Uterus (tissue), 4 donors: ENCODE data around the gene ADGRG4. TPM values are rescaled to one million over a fixed set of nuclear protein-coding genes. Genes with fewer than 3 reads are reported as not detected.

Experiments
- DNase-seq, 2 donors: peaks; one replicate each; pipeline ENCODE4 v3.0.0-alpha.2; 2019 to 2020
- H3K27ac ChIP-seq, 2 donors: fragments of 200-600 bp; sonication (generic); 1 replicate in 1 of 2; 2 replicates in 1 of 2; pipeline ENCODE4 v1.5.1; 2016 to 2018
- H3K27me3 ChIP-seq, 2 donors: fragments of 200-600 bp; sonication (generic); one replicate each; pipeline ENCODE4 v1.5.1; 2018 to 2019; ENCODE audit warnings: control low read depth in 1 of 2
- H3K36me3 ChIP-seq, 2 donors: fragments of 200-600 bp; sonication (generic); one replicate each; pipeline ENCODE4 v1.5.1; 2019; ENCODE audit warnings: control low read depth in 1 of 2
- H3K4me1 ChIP-seq, 2 donors: fragments of 200-600 bp; sonication (generic); one replicate each; pipeline ENCODE4 v1.5.1; 2018 to 2019; ENCODE audit warnings: control low read depth in 1 of 2
- H3K4me3 ChIP-seq, 2 donors: fragments of 200-600 bp; sonication (generic); 1 replicate in 1 of 2; 2 replicates in 1 of 2; pipeline ENCODE4 v1.5.1; 2018 to 2019; ENCODE audit warnings: mild to moderate bottlenecking in 1 of 2
- H3K9me3 ChIP-seq, 2 donors: fragments of 200-600 bp; sonication (generic); one replicate each; pipeline ENCODE4 v1.5.1; 2019; ENCODE audit warnings: control low read depth in 1 of 2
- CTCF ChIP-seq, 4 experiments: fragments of 200-600 bp in 2 of 4; fragments of 450-650 bp in 2 of 4; sonication (generic) in 2 of 4; IDR thresholded peaks; one replicate each; pipeline ENCODE4 v1.5.1; 2016 to 2019; ENCODE audit warnings: antibody characterized with exemption in 4 of 4, mild to moderate bottlenecking in 2 of 4, moderate library complexity in 1 of 4
- POLR2A ChIP-seq, 2 donors: fragments of 450-650 bp; IDR thresholded peaks; one replicate each; pipeline ENCODE4 v1.6.1; 2016; ENCODE audit warnings: antibody characterized with exemption in 2 of 2, mild to moderate bottlenecking in 1 of 2, moderate library complexity in 1 of 2
- intact Hi-C: fragments of 100-400 bp; cut with DNase I; formaldehyde crosslinking; loops from one replicate; pipeline ENCODE4 v1.15.1; 2023; ENCODE audit warnings: low total_unique reads
- total RNA-seq, 4 donors: library from RNA; depleted of rRNA in 3 of 4; stranded (reverse); fragments of >200 nt in 3 of 4; gene quantifications; one replicate each; pipeline versions ENCODE4 v1.1.0 to v1.2.4, GENCODE V29; 2014 to 2023
- donor health status: DM: yes; HTN: yes; CAD: no.

Gene ADGRG4
- total RNA-seq, 4 donors from 2014 or later = 2.0 to 4.4 TPM; not detected in 2

DNA sequence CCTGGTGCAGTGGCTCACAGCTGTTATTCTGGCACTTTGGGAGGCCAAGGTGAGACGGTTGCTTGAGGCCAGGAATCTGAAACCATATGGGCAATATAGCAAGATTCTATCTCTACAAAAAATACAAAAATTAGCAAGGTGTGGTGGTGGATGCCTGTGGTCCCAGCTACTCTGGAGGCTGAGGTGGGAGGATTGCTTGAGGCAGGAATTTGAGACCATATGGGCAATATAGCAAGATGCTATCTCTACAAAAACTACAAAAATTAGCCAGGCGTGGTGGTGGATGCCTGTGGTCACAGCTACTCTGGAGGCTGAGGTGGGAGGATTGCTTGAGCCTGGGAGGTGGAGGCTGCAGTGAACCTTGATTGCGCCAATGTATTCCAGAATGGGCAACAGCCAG is 2.3 kb downstream of the ADGRG4 start:
- no peak for DNase-seq

GRCh38 chrX:136304493-136304892 is 3.7 kb downstream of the ADGRG4 start:
- intact Hi-C loops = no loop called here
- TF ChIP-seq CTCF (IDR thresholded peaks at IDR 0.05) = no peak
- no peak for TF ChIP-seq POLR2A (IDR thresholded peaks at IDR 0.05)
- no peak for DNase-seq
- no peaks in the 10 kb centered on the region for H3K4me1 ChIP-seq
- no peaks in the 10 kb centered on the region for H3K36me3 ChIP-seq
- H3K27ac ChIP-seq = no peak overlapping the region
- no peaks in the 10 kb centered on the region for H3K9me3 ChIP-seq
- no peak overlapping the region for H3K4me3 ChIP-seq
- H3K27me3 ChIP-seq = no peaks in the 10 kb centered on the region

More for the DNA sequence above, 2.3 kb downstream of the ADGRG4 start:
- Histone ChIP-seq H3K27me3 (no peaks in the 10 kb centered on the region), H3K36me3 (no peaks in the 10 kb centered on the region), H3K4me3 (no peak overlapping the region), H3K27ac (no peak overlapping the region), H3K4me1 (no peaks in the 10 kb centered on the region), H3K9me3 (no peaks in the 10 kb centered on the region)
- intact Hi-C loops = no loop called here
- TF ChIP-seq POLR2A (IDR thresholded peaks at IDR 0.05) (no peak), CTCF (IDR thresholded peaks at IDR 0.05) (no peak)

DNA sequence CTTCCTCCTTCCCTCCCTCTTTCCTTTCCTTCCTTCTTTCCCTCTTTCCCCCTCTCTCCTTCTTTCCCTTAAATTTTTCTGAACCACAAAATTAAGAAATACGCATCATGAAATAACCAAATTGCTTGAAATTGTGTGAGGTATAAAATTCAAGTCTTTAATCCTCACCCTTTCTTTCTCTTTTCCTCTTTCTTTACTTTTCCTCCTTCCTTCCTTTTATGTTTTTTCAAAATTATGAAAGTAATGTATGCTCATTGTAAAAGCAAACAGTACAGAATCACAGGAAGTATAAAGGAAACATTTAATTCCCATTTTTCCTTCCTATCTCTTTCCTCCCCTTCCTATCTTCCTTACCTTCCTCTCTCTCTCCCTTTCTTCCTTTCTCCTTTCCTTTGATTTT is 5.4 kb downstream of the ADGRG4 start:
- no peaks in the 10 kb centered on the region for H3K4me1 ChIP-seq
- DNase-seq = no peak
- no peak overlapping the region for H3K4me3 ChIP-seq
- TF ChIP-seq CTCF (IDR thresholded peaks at IDR 0.05) = no peak
- no peak for TF ChIP-seq POLR2A (IDR thresholded peaks at IDR 0.05)
- intact Hi-C loops = no loop called here
- no peaks in the 10 kb centered on the region for H3K36me3 ChIP-seq
- H3K27ac ChIP-seq = no peak overlapping the region
- H3K27me3 ChIP-seq = no peaks in the 10 kb centered on the region
- H3K9me3 ChIP-seq = no peaks in the 10 kb centered on the region

DNA sequence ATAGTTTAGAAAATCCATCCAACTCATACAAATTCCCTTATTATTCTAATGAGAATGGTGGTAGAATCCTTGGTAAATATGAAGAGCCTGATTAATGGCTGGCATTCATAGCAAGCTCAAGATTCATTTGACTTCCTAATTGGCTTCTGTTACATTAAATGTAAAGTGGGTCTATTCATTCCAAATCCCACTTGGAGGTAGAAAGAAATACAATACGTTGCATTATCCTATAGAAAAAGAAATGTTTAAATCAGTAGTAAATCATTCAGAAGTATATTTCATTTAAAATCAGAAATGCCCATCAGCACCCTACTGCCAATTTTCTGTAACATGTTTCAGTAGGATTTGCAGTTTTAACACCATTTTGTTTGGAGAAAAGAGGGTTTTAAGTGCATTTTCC is 6.7 kb downstream of the ADGRG4 start:
- Histone ChIP-seq H3K27ac (no peak overlapping the region), H3K27me3 (no peaks in the 10 kb centered on the region), H3K36me3 (no peaks in the 10 kb centered on the region), H3K4me1 (no peaks in the 10 kb centered on the region), H3K4me3 (no peak overlapping the region), H3K9me3 (no peaks in the 10 kb centered on the region)
- intact Hi-C loops = no loop called here
- TF ChIP-seq CTCF (IDR thresholded peaks at IDR 0.05) (no peak), POLR2A (IDR thresholded peaks at IDR 0.05) (no peak)
- DNase-seq = no peak

- Histone ChIP-seq H3K36me3 (no peaks in the 10 kb centered on the region), H3K27ac (no peak overlapping the region), H3K9me3 (no peaks in the 10 kb centered on the region), H3K4me3 (no peak overlapping the region), H3K4me1 (no peaks in the 10 kb centered on the region), H3K27me3 (no peaks in the 10 kb centered on the region)
- TF ChIP-seq POLR2A (IDR thresholded peaks at IDR 0.05) (no peak), CTCF (IDR thresholded peaks at IDR 0.05) (no peak)
- intact Hi-C loops = no loop called here
- DNase-seq = no peak
Measured at GRCh38 chrX:136310411-136310810, 9.6 kb downstream of the ADGRG4 start.
